Suprapubic skin (tissue), 4 donors: ENCODE measurements around the gene KLHL26. TPM values are rescaled to one million over a fixed set of nuclear protein-coding genes. Genes with fewer than 3 reads are reported as not detected.

Source experiments
- DNase-seq, 2 donors: peaks; one replicate each; pipeline ENCODE4 v3.0.0-alpha.2; 2019; ENCODE audit warnings: low spot score in 2 of 2
- H3K27ac ChIP-seq: fragments of 200-600 bp; sonication (generic); one replicate; pipeline ENCODE4 v1.5.1; 2019
- H3K27me3 ChIP-seq: fragments of 200-600 bp; sonication (generic); one replicate; pipeline ENCODE4 v1.5.1; 2019
- H3K36me3 ChIP-seq: fragments of 200-600 bp; sonication (generic); one replicate; pipeline ENCODE4 v1.5.1; 2019
- H3K4me1 ChIP-seq: fragments of 200-600 bp; sonication (generic); one replicate; pipeline ENCODE4 v1.5.1; 2019
- H3K4me3 ChIP-seq: fragments of 200-600 bp; sonication (generic); one replicate; pipeline ENCODE4 v1.5.1; 2019; ENCODE audit warnings: mild to moderate bottlenecking
- H3K9me3 ChIP-seq: fragments of 200-600 bp; sonication (generic); one replicate; pipeline ENCODE4 v1.5.1; 2019
- EP300 ChIP-seq: sonication (generic); formaldehyde crosslinking; IDR thresholded peaks from one replicate; pipeline ENCODE4 v1.6.1; 2017; ENCODE audit warnings: antibody characterized with exemption
- POLR2A ChIP-seq, 2 donors: fragments of 450-650 bp; IDR thresholded peaks; one replicate each; pipeline ENCODE4 v1.6.1; 2017; ENCODE audit warnings: antibody characterized with exemption in 2 of 2, mild to moderate bottlenecking in 2 of 2, moderate library complexity in 2 of 2
- POLR2AphosphoS5 ChIP-seq, 3 donors: sonication (generic); formaldehyde crosslinking; IDR thresholded peaks; one replicate each; pipeline ENCODE4 v1.6.1; 2017; ENCODE audit warnings: antibody characterized with exemption in 3 of 3
- WGBS: methylation state at CpG from one replicate; pipeline ENCODE4 v1.1.5; 2018; 5-methylcytosine and 5-hydroxymethylcytosine counted together
- total RNA-seq, 4 donors: library from RNA; depleted of rRNA; stranded (reverse); fragments of >200 nt; gene quantifications; one replicate each; pipeline ENCODE4 v1.1.0, GENCODE V29; 2016
- TF ChIP-seq, protein P1 (sequence below), 2 donors: fragments of 200-600 bp in 1 of 2; fragments of 450-650 bp in 1 of 2; sonication (generic) in 1 of 2; IDR thresholded peaks; one replicate each; pipeline ENCODE4 v1.5.1; 2016 to 2019; ENCODE audit warnings: antibody characterized with exemption in 2 of 2, mild to moderate bottlenecking in 1 of 2, moderate library complexity in 1 of 2

The KLHL26 gene
- total RNA-seq, 4 donors from 2014 or later: 6.9 to 26.5 (median 11.5) TPM

DNA sequence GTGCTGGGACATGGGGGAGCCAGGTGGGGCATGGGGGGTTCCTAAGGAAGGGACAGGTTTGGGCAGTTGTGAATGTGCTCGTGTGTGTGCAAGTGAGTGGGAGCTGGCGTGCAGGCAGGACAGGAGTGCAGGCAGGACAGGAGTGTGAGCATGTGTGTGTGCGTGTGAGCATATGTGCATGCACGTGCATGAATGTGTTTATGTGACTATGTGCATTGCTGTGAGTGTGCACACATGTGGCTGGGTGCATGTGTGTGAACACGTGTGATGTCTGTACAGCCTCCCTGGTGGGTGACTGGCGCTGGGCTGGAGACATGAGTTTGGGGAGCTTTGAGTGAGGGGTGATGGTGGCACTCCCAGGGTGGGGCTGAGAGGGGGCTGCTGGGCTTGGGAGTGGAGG is 80.0 kb downstream of the KLHL26 start:
- H3K27me3 ChIP-seq: no peaks in the 10 kb centered on the region
- no peaks in the 10 kb centered on the region for H3K36me3 ChIP-seq
- TF ChIP-seq, protein P1, sequence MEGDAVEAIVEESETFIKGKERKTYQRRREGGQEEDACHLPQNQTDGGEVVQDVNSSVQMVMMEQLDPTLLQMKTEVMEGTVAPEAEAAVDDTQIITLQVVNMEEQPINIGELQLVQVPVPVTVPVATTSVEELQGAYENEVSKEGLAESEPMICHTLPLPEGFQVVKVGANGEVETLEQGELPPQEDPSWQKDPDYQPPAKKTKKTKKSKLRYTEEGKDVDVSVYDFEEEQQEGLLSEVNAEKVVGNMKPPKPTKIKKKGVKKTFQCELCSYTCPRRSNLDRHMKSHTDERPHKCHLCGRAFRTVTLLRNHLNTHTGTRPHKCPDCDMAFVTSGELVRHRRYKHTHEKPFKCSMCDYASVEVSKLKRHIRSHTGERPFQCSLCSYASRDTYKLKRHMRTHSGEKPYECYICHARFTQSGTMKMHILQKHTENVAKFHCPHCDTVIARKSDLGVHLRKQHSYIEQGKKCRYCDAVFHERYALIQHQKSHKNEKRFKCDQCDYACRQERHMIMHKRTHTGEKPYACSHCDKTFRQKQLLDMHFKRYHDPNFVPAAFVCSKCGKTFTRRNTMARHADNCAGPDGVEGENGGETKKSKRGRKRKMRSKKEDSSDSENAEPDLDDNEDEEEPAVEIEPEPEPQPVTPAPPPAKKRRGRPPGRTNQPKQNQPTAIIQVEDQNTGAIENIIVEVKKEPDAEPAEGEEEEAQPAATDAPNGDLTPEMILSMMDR (IDR thresholded peaks at IDR 0.05): no peak
- TF ChIP-seq EP300: no peak
- TF ChIP-seq POLR2A (IDR thresholded peaks at IDR 0.05): no peak
- TF ChIP-seq POLR2AphosphoS5 (IDR thresholded peaks at IDR 0.05): no peak
- no peak overlapping the region for H3K27ac ChIP-seq
- H3K4me3 ChIP-seq: no peak overlapping the region
- H3K4me1 ChIP-seq: no peaks in the 10 kb centered on the region
- no peak for DNase-seq
- H3K9me3 ChIP-seq: no peaks in the 10 kb centered on the region
- 82% methylated on average over 6 of the region's 6 CpGs for WGBS

DNA sequence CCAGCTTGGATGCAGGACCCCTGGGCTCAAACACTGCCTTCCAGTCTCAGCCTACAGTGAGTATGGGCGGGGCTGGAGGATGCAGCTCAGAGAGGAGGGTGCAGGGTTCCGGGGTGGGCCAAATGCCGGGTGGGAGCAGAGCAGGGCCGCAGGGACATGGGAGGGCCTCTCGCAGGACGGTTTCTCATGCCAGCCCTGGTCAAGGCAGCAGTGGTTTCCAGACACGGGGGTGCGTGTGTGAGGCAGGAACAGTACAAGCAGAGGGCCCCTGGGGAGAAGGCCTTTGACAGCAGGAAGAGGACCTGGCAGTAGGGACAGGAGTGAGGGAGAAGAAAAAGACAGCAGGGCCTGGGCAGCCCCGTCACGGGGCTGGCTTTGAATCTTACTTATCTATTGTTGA is 80.8 kb downstream of the KLHL26 start:
- H3K4me1 ChIP-seq: no peaks in the 10 kb centered on the region
- 80% methylated on average over 10 of the region's 10 CpGs for WGBS
- TF ChIP-seq EP300 (no peak), POLR2AphosphoS5 (IDR thresholded peaks at IDR 0.05) (no peak), POLR2A (IDR thresholded peaks at IDR 0.05) (no peak)
- no peaks in the 10 kb centered on the region for H3K27me3 ChIP-seq
- H3K27ac ChIP-seq: no peak overlapping the region
- no peak for DNase-seq
- no peaks in the 10 kb centered on the region for H3K9me3 ChIP-seq
- no peak overlapping the region for H3K4me3 ChIP-seq
- H3K36me3 ChIP-seq: no peaks in the 10 kb centered on the region

DNA sequence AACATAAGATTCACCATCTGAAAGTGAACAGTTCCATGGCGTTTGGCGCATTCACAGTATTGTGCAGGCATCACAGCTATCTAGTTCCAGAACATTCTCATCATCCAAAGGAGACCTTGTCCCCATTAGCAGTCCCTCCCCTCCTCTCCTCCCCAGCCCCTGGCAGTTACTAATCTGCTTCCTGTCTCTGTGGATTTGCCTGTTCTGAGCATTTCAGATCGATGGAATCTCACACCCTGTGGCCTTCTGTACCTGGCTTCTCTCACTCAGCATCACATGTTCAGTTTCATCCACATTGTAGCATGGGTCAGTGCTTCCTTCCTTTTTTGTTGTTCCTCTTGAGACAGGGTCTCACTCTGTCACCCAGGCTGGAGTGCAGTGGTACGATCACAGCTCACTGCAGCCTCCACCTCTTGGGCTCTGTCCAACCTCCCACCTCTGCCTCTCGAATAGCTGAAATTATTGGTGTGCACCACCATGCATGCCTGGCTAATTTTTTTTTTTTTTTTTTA is 81.2 kb downstream of the KLHL26 start:
- H3K4me1 ChIP-seq: no peaks in the 10 kb centered on the region
- no peaks in the 10 kb centered on the region for H3K9me3 ChIP-seq
- DNase-seq: no peak
- no peak overlapping the region for H3K27ac ChIP-seq
- 75% methylated on average over 5 of the region's 5 CpGs for WGBS
- no peak for TF ChIP-seq POLR2AphosphoS5 (IDR thresholded peaks at IDR 0.05)
- no peak for TF ChIP-seq EP300
- H3K36me3 ChIP-seq: no peaks in the 10 kb centered on the region
- no peaks in the 10 kb centered on the region for H3K27me3 ChIP-seq
- H3K4me3 ChIP-seq: no peak overlapping the region

DNA sequence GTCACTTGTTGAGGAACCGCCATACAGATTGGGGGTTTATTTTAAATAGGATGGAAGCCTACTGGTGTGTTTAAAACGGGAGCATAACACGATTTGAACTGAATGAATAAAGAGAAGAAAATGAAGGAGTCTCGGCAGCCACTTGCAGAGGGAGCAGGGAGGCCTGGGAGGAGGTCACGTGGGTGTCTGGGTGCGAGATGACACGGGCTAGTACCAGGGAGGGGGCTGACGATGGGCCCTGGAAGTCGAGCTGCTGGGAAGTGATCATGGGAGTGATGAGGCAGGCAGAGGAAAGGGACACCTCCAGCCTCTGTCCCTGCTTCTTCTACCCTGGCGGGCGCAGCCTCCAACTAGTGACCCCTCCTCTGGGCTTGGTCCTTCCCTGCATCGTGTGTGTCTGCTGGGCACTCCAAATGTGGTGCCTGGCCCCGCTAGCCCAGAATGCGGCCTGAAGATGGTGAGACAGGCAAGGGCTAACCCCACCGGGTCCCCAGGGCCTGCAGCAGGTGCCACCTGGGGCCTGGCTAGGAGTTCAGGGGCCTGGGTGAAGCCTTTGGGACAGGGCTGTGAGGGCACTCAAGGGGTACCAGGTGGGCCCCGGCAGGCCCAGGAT is 82.1 kb downstream of the KLHL26 start:
- Histone ChIP-seq H3K4me3 (no peak overlapping the region), H3K27me3 (no peaks in the 10 kb centered on the region), H3K36me3 (no peaks in the 10 kb centered on the region), H3K27ac (no peak overlapping the region), H3K4me1 (no peaks in the 10 kb centered on the region), H3K9me3 (no peaks in the 10 kb centered on the region)
- TF ChIP-seq, protein P1 (IDR thresholded peaks at IDR 0.05): no peak
- no peak for TF ChIP-seq EP300
- TF ChIP-seq POLR2A (IDR thresholded peaks at IDR 0.05): no peak
- TF ChIP-seq POLR2AphosphoS5 (IDR thresholded peaks at IDR 0.05): no peak
- no peak for DNase-seq
- 81% methylated on average over 9 of the region's 16 CpGs for WGBS

DNA sequence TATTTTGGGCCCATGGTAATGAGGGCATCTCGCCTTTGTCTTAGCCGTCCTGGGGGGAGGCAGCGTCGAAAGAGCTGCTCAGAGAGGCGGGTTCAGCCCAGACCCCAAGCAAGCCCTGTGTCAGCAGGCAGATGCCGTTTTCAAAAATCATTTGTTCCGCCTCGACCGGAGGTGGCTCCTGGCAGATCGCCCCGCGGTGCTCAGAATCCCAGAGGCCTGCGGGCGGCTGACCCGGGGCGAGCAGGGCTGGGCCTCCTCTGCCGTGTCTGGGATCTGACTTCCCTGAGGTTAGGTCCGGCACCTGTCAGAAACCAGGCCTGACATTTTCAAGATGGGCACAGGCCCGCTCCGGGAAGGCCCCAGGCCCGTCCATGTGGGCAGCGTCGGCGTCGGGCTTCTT is 82.7 kb downstream of the KLHL26 start:
- H3K36me3 ChIP-seq: no peaks in the 10 kb centered on the region
- WGBS: 93% methylated on average over 15 of the region's 25 CpGs
- TF ChIP-seq POLR2A (IDR thresholded peaks at IDR 0.05) (no peak), POLR2AphosphoS5 (IDR thresholded peaks at IDR 0.05) (no peak), EP300 (no peak)
- TF ChIP-seq, protein P1 (IDR thresholded peaks at IDR 0.05): no peak
- no peaks in the 10 kb centered on the region for H3K9me3 ChIP-seq
- H3K27me3 ChIP-seq: no peaks in the 10 kb centered on the region
- H3K4me3 ChIP-seq: no peak overlapping the region
- no peak for DNase-seq
- H3K4me1 ChIP-seq: no peaks in the 10 kb centered on the region
- H3K27ac ChIP-seq: no peak overlapping the region

Other genes with a start within 250 kb of the KLHL26 start
- gene LRRC25, start 239.4 kb upstream of the KLHL26 start, total RNA-seq: under 1 TPM in 3 of 4 donors, not detected in 1; 0.59 to 0.79 (median 0.73) TPM
- gene SSBP4, start 217.6 kb upstream of the KLHL26 start, total RNA-seq: 10 to 100 TPM; 18.1 to 30.5 (median 27.4) TPM
- gene ISYNA1, start 198.9 kb upstream of the KLHL26 start, total RNA-seq: 10 to 100 TPM in 3 of 4 donors, 1 to 10 TPM in 1; 7.9 to 27.6 (median 21.0) TPM
- gene ELL, start 115.0 kb upstream of the KLHL26 start, total RNA-seq: 10 to 100 TPM; 27.0 to 59.5 (median 36.9) TPM
- gene FKBP8, start 93.5 kb upstream of the KLHL26 start, total RNA-seq: 100 to 1,000 TPM; 194 to 217 (median 203) TPM
- 100 to 1,000 TPM in 1 of 4 donors, 10 to 100 TPM in 3; 72.4 to 107 (median 89.4) TPM for gene KXD1, start 79.2 kb upstream of the KLHL26 start, total RNA-seq
- gene UBA52, start 65.2 kb upstream of the KLHL26 start, total RNA-seq: 1,000 to 10,000 TPM in 1 of 4 donors, 100 to 1,000 TPM in 3; 405 to 1,087 (median 865) TPM
- gene REX1BD, start 48.2 kb upstream of the KLHL26 start, total RNA-seq: 10 to 100 TPM; 77.0 to 86.7 (median 82.6) TPM
- 10 to 100 TPM; 21.2 to 65.5 (median 47.9) TPM for gene CRLF1, start 30.2 kb upstream of the KLHL26 start, total RNA-seq
- gene TMEM59L, start 24.2 kb upstream of the KLHL26 start, total RNA-seq: 1 to 10 TPM in 2 of 4 donors, under 1 TPM in 2; 0.49 to 1.4 (median 0.97) TPM
- 1 to 10 TPM; 4.1 to 6.3 (median 4.7) TPM for gene CRTC1, start 46.7 kb downstream of the KLHL26 start, total RNA-seq
- gene COMP, start 154.3 kb downstream of the KLHL26 start, total RNA-seq: 1 to 10 TPM; 5.1 to 9.1 (median 6.9) TPM
- gene UPF1, start 194.9 kb downstream of the KLHL26 start, total RNA-seq: 100 to 1,000 TPM in 2 of 4 donors, 10 to 100 TPM in 2; 74.7 to 160 (median 99.2) TPM